Sigmoid colon (tissue), 4 donors: ENCODE results near the gene SDCCAG8.

Experiments used
- POLR2AphosphoS5 ChIP-seq, 4 donors: sonication (generic); formaldehyde crosslinking; IDR thresholded peaks; one replicate each; pipeline ENCODE4 v1.6.1; 2017; ENCODE audit warnings: antibody characterized with exemption in 4 of 4
- TF ChIP-seq, protein P1 (sequence below), 4 experiments: fragments of 450-650 bp in 3 of 4; fragments of 200-600 bp in 1 of 4; IDR thresholded peaks; one replicate each; pipeline ENCODE4 v1.5.1; 2016 to 2019; ENCODE audit warnings: antibody characterized with exemption in 4 of 4, mild to moderate bottlenecking in 3 of 4, moderate library complexity in 2 of 4

DNA sequence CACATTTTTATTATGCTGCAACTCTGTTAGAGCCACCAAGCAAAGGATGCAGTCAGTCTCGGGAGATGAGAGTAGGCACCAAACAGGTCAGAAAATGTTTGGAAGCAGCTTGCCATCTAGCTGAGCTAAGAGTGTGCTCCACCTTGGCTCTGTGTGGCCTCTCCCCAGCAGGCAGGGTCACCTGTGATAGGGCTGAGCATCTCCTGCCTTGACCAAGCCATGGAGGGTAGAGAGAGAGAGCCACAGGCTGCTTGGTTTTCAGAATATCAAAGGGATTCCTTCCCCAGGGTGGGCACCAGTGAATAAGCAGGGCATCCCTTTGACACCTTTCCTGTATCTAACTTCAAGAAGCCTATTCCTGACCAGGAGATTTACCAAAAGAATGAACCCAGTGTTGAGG, 135.5 kb downstream of the SDCCAG8 start:
- no peak for TF ChIP-seq POLR2AphosphoS5 (IDR thresholded peaks at IDR 0.05)
- TF ChIP-seq, protein P1, sequence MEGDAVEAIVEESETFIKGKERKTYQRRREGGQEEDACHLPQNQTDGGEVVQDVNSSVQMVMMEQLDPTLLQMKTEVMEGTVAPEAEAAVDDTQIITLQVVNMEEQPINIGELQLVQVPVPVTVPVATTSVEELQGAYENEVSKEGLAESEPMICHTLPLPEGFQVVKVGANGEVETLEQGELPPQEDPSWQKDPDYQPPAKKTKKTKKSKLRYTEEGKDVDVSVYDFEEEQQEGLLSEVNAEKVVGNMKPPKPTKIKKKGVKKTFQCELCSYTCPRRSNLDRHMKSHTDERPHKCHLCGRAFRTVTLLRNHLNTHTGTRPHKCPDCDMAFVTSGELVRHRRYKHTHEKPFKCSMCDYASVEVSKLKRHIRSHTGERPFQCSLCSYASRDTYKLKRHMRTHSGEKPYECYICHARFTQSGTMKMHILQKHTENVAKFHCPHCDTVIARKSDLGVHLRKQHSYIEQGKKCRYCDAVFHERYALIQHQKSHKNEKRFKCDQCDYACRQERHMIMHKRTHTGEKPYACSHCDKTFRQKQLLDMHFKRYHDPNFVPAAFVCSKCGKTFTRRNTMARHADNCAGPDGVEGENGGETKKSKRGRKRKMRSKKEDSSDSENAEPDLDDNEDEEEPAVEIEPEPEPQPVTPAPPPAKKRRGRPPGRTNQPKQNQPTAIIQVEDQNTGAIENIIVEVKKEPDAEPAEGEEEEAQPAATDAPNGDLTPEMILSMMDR (IDR thresholded peaks at IDR 0.05) = no peak
